Measurements from ENCODE around the gene ATP2C2. TPM values are rescaled to one million over a fixed set of nuclear protein-coding genes. Genes with fewer than 3 reads are reported as not detected.

The ATP2C2 gene
- total and polyA plus RNA-seq, 2 donors (not counting 1 experiment from before 2014, with no cell fraction given), result not detected

DNA sequence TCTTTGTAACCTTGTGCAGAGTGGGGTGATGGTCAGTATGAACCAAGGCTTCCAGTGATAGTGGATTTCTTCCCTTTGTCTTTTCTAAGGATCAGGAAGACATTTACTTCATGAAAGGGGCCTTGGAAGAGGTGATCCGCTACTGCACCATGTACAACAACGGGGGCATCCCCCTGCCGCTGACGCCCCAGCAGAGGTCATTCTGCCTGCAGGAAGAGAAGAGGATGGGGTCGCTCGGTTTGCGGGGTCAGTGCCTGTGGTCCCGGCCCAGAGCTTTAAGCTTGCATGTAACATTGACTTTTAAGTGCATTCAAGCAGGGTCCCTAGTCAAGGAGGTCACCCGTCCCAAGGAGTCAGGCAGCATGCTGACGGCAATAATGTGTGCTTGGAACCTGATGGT, 80.1 kb downstream of the ATP2C2 start:
- WGBS (ENCODE audit: insufficient coverage), result 96% methylated on average over 9 of the region's 10 CpGs
- no peak for ATAC-seq (ENCODE audit: low read depth)

More for the DNA sequence above, 80.1 kb downstream of the ATP2C2 start:
- Histone ChIP-seq H4K20me1 (ENCODE audit: control insufficient read depth, insufficient read depth, low read length, poor library complexity, severe bottlenecking) (no peaks in the 10 kb centered on the region), H2AFZ (ENCODE audit: insufficient read depth, low read depth, low read length, poor library complexity, severe bottlenecking) (no peak overlapping the region), H3K79me2 (ENCODE audit: control insufficient read depth, insufficient read depth, low read length) (no peaks in the 10 kb centered on the region), H3K4me1 (ENCODE audit: control insufficient read depth in 2 of 2, insufficient read depth in 2 of 2, low read length in 2 of 2) (no peaks in the 10 kb centered on the region), H3K9ac (ENCODE audit: low read length) (no peak overlapping the region), H3K4me3 (ENCODE audit: control extremely low read depth in 1 of 5, extremely low read depth in 1 of 5, insufficient read depth in 1 of 5, low read depth in 2 of 5, low read length in 4 of 5) (no peak overlapping the region), H3K4me2 (replicated peaks; ENCODE audit: low read depth, low read length, poor library complexity, severe bottlenecking) (no peak overlapping the region), H3K9me3 (ENCODE audit: control extremely low read depth in 1 of 3, control insufficient read depth in 2 of 3, insufficient read depth in 1 of 3, low read length in 2 of 3) (peaks cover 0 to 22% (median 0%) of the 10 kb centered on the region in 3 donors), H3K27me3 (replicated peaks in 1 of 4; ENCODE audit: control extremely low read depth in 1 of 4, control insufficient read depth in 3 of 4, insufficient read depth in 4 of 4, low read length in 3 of 4) (peaks cover 0 to 7% (median 1%) of the 10 kb centered on the region in 4 experiments), H3K36me3 (replicated peaks in 1 of 2; ENCODE audit: control extremely low read depth in 1 of 2, control insufficient read depth in 1 of 2, extremely low read depth in 1 of 2, insufficient read depth in 2 of 2, low read length in 1 of 2) (no peaks in the 10 kb centered on the region), H3K27ac (ENCODE audit: low read length in 2 of 2) (no peak overlapping the region)
- intact Hi-C loops (cut with micrococcal nuclease), result no loop called here
- no peak for DNase-seq
- Mint-ChIP-seq H3K9me3 (ENCODE audit: insufficient read depth) (peaks cover 2% of the 10 kb centered on the region), H3K27ac (no peak overlapping the region), H3K27me3 (peaks cover 18% of the 10 kb centered on the region), H3K4me3 (no peak overlapping the region), H3K4me1 (no peaks in the 10 kb centered on the region)
- ChIA-PET POLR2A (no interaction called here), CTCF (no interaction called here)
- TF ChIP-seq, protein P1, sequence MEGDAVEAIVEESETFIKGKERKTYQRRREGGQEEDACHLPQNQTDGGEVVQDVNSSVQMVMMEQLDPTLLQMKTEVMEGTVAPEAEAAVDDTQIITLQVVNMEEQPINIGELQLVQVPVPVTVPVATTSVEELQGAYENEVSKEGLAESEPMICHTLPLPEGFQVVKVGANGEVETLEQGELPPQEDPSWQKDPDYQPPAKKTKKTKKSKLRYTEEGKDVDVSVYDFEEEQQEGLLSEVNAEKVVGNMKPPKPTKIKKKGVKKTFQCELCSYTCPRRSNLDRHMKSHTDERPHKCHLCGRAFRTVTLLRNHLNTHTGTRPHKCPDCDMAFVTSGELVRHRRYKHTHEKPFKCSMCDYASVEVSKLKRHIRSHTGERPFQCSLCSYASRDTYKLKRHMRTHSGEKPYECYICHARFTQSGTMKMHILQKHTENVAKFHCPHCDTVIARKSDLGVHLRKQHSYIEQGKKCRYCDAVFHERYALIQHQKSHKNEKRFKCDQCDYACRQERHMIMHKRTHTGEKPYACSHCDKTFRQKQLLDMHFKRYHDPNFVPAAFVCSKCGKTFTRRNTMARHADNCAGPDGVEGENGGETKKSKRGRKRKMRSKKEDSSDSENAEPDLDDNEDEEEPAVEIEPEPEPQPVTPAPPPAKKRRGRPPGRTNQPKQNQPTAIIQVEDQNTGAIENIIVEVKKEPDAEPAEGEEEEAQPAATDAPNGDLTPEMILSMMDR (IDR thresholded peaks at IDR 0.05), result no peak
- no peak for TF ChIP-seq EZH2 (IDR thresholded peaks at IDR 0.05; ENCODE audit: borderline replicate concordance, insufficient read depth, low read depth, low read length, poor library complexity, severe bottlenecking)

All from B cell (primary cell).